T-helper 9 cell (primary cell): Measurements from ENCODE around the gene OCA2.

ENCODE experiments used
- DNase-seq: peaks from one replicate; pipeline ENCODE4 v3.0.0-alpha.2; 2020

Gene OCA2

GRCh38 chr15:28078191-28078719 is 20.9 kb downstream of the OCA2 start:
- DNase-seq, result no peak

- no peak for DNase-seq
Measured at GRCh38 chr15:28075573-28075972, 23.5 kb downstream of the OCA2 start.

- DNase-seq, result no peak
Measured at GRCh38 chr15:28068930-28069329, 30.2 kb downstream of the OCA2 start.

DNA sequence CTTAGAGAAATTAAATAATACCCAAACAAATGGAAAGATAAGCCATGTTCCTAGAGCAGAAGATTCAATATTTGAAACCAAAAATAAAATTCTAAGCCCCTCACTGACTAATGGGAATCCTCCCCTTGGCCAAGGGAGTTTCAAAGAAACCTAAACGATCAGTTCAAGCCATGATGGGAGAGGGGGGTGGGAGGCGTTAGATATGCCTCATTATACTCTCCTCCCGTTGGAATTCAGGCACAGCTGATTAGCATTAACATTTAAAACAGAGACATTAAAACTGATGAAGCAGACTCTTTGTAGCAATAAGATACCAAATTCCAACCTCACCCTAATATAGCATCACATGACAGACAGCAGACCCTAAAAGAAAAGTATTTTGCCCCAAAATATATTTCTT is 32.9 kb downstream of the OCA2 start:
- no peak for DNase-seq

- no peak for DNase-seq
Measured at GRCh38 chr15:28060005-28060404, 39.1 kb downstream of the OCA2 start.

DNA sequence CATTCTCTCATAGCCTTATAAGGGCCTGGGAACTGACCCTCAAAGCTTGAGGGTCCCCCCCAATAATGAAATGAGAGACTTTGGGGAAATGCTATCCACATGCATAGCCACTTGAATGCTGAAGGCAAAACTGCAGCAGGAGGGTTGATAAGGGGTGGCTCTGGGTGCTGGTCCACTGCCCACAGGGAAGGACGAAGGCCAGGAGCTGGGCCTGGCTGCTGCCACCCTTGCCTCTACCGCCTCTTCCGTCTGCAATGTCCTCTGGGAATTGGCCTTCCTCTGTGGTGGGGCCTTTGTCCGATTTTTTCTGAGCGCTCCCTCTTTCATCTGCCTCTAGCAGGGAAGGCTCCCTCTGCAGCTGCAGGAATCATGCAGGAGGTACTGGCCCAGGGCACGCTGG is 41.0 kb downstream of the OCA2 start:
- no peak for DNase-seq

DNA sequence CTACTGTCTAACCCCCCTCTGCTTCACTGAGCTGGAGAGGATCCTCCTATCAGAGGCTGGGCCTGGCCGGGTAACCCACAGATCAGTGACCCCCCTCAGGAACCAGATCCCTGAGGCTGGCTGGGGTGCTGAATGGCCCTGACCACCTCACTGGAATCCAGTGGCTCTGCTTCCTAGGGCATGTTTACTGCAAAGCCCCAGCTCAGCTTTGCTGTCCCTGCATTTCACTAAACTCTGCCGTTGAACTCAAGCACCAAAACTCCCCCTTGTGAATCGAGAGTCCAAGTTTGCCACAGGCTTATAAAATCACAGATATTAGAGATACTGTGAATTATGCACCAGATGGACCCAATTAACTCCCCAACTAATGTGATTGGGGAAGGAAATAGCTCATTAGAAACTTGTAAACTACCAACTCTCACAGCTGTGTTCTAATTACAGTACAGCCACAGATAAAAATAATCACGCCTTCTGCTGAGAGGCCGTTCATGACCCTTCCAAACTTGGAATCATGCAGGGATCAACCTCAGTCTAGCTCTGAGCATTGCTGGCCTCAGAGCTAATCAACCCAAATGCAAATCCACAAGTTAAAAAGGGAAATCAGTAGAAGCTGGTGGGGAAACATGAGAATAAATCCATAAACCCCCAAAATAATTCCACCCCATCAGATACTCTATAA is 47.0 kb downstream of the OCA2 start:
- DNase-seq, result no peak

- no peak for DNase-seq
Measured at GRCh38 chr15:28049581-28049980, 49.5 kb downstream of the OCA2 start.

- DNase-seq, result no peak
Measured at GRCh38 chr15:28047277-28047676, 51.8 kb downstream of the OCA2 start.

- no peak for DNase-seq
Measured at GRCh38 chr15:28044121-28044672, 54.9 kb downstream of the OCA2 start.

DNA sequence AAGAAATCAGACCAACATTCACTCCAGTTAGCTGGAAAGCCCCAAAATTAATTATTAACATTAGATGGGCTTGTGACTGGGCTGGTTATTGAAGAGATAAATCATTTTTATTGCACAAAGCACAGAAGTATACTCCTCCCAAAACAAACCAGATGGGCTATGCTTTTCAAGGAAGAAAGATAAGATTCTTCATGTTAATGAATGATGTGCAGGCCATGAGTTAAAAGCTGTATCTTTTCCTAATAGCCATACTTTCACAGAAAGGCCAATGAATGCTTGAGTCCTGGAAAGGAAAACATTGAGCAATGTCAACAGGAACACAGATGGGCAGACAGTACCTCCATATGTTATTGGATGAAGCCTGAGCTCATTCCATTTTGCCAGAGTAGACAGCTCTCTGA is 55.4 kb downstream of the OCA2 start:
- no peak for DNase-seq

DNA sequence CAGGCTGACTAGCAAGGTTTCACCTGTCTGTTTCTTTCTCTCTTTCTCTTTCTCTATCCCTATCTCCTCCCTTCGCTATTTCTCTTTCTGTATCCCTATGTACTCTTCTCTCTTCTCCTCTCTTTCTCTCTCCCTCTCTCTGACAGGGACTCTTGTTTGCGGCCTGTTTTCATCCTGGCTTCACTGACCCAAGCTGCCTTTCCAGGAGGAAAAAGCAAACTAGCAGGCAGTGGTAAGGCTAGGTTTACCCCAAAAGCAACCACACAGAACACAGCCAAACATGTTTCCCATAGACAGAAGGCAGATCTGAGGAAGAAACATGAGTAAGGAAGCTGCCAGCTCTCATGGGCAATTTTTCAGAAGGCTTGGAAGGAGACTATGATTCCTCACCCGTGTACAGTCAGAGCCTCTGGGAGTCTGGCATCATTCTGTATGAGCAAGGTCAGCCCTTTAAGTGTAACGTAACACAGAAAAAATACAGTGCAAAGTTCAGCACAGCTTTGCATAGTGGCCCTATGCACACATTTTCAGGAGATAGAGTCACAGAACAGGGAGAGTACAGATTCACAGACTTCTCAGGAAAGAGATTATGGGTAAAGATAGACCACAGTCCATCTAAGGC is 61.0 kb downstream of the OCA2 start:
- no peak for DNase-seq

DNA sequence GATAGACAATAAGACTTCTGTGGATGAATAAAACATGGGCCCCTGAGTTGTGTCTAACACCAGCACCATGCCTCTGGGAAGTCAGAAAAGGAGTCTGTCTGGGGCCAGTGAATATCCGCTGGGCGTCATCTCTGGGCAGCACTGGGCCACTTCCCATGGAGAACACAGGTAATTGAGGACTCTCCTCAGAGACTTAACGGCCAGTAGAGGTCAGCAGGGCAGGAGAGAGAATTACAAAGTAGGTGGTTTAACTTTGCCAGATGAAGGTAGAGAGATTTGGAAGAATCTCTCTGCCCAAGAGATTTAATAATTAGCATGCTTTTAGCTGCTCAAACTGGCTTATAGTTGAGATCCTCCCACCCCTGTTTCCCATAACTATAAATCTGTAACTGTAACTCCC is 65.7 kb downstream of the OCA2 start:
- DNase-seq, result no peak

- DNase-seq, result no peak
Measured at GRCh38 chr15:28030801-28031200, 68.3 kb downstream of the OCA2 start.

GRCh38 chr15:28027714-28028076 is 71.4 kb downstream of the OCA2 start:
- DNase-seq, result no peak

- no peak for DNase-seq
Measured at GRCh38 chr15:28026764-28027713, 72.1 kb downstream of the OCA2 start.

- no peak for DNase-seq
Measured at GRCh38 chr15:28026221-28026620, 72.9 kb downstream of the OCA2 start.

GRCh38 chr15:28025413-28025812 is 73.7 kb downstream of the OCA2 start:
- no peak for DNase-seq

DNA sequence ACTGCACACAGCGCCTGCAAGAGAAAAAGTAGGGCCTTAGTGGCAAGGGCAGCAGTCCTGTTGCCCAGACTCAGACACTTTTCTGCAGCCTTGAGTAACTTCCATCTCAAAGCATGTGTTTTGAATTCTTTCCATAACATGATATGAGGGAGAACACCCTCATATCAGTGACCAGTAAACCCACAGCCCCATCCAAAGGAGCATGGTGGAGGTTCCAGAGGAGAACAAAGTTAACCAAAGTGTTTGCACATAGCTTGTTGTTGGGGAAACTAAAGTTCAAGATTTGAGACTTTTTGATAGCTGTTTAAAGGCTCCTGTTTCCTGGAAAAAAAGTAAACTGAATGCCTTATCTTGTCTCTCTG is 74.2 kb downstream of the OCA2 start:
- no peak for DNase-seq

- no peak for DNase-seq
Measured at GRCh38 chr15:28023933-28024888, 74.9 kb downstream of the OCA2 start.

DNA sequence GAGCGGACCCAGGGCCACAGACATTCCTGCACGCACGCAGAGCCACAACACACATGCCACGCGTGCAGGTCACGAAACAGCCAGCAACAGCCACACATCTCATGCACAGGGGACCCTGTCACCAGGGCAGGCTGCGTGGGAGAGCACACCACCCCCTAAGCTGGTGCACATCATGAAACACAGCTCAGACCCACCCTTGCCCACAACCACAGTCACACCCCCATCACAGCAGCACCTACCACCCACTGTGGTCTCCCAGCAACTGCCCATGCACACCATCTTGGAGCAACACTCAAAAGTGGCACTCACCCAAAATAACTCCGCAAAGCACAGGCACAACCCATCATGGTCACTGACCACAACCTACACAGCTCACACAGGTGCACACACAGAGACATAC is 75.7 kb downstream of the OCA2 start:
- no peak for DNase-seq

DNA sequence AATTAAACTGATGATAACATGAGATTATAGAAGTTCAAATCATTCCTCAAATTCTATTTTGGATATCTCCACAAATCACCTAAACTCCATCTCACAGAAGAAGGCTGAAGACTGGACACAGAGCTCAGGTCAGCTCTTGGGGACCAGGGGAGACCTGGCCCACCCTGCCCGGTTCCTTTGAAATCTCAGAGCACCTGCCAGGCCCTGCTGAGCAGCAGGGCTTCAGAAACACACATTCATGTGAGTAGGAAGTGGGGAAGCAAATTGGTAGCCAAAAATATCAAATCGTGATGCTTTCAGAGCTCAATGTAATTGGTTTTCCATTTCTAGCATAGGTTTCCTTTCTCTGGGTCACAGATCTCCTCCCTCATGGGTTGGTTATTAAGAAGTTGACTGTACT is 76.2 kb downstream of the OCA2 start:
- no peak for DNase-seq
